OCI-LY7 (cell line): ENCODE results near the gene ADRA2B.

Experiments used
- CTCF ChIP-seq: fragments of 200-600 bp; sonication (generic); conservative IDR thresholded peaks from 2 replicates; pipeline ENCODE4 v1.5.1; 2014; ENCODE audit warnings: mild to moderate bottlenecking, antibody characterized with exemption, low read length, moderate library complexity, mixed read lengths
- EZH2phosphoT487 ChIP-seq: fragments of 200-600 bp; sonication (generic); IDR thresholded peaks from 2 replicates; pipeline ENCODE4 v1.6.1; 2018; ENCODE audit warnings: low read depth, borderline replicate concordance, mild to moderate bottlenecking, mixed run types, antibody characterized with exemption, low read length, moderate library complexity, mixed read lengths

GRCh38 chr2:96163415-96163767, 47.0 kb upstream of the ADRA2B start:
- no peak for TF ChIP-seq CTCF
- TF ChIP-seq EZH2phosphoT487: no peak
